Pancreas (tissue), 10 donors: ENCODE results near the gene WARS2. TPM values are rescaled to one million over a fixed set of nuclear protein-coding genes. Genes with fewer than 3 reads are reported as not detected.

ENCODE experiments used
- ATAC-seq, 4 donors: fragments of 200-7000 bp; cut with Tn5 transposase; one replicate each; pipeline versions ENCODE4 v1.8.0 to v1.9.1; 2020; ENCODE audit warnings: mild to moderate bottlenecking in 4 of 4, moderate library complexity in 4 of 4
- DNase-seq, 6 donors: peaks; one replicate each; pipeline ENCODE4 v3.0.0-alpha.2; 2020
- FAIRE-seq: peaks from 2 replicates; lab custom pipeline; 2012; peaks lifted over from hg19 to GRCh38; lab: Jason Lieb, UNC
- H3K27ac ChIP-seq, 4 donors: fragments of 200-600 bp; sonication (generic); 1 replicate in 3 of 4; 2 replicates in 1 of 4; pipeline versions ENCODE4 v1.5.0 to v1.8.0; 2020
- H3K27me3 ChIP-seq, 4 donors: fragments of 200-600 bp; one replicate each; pipeline ENCODE4 v1.8.0; 2021
- H3K36me3 ChIP-seq, 3 donors: fragments of 200-600 bp; sonication (generic) in 1 of 3; one replicate each; pipeline versions ENCODE4 v1.5.0 to v1.8.0; 2020 to 2021
- H3K4me1 ChIP-seq, 3 donors: fragments of 200-600 bp; one replicate each; pipeline ENCODE4 v1.8.0; 2021
- H3K4me3 ChIP-seq, 4 donors: fragments of 200-600 bp; sonication (generic) in 2 of 4; one replicate each; pipeline versions ENCODE4 v1.5.0 to v1.8.0; 2020 to 2021
- H3K9me3 ChIP-seq, 4 donors: fragments of 200-600 bp; one replicate each; pipeline ENCODE4 v1.8.0; 2021
- WGBS, 2 donors: extraction: QIAGEN DNeasy Blood & Tissue Kit; methylation state at CpG; one replicate each; pipeline ENCODE4 v1.1.7; 2013; 5-methylcytosine and 5-hydroxymethylcytosine counted together
- intact Hi-C, 3 donors: fragments of 100-400 bp; cut with DNase I; formaldehyde crosslinking; loops; one replicate each; pipeline versions ENCODE4 v1.11.1 to v1.14.2; 2022
- polyA plus RNA-seq, 2 donors: library from polyadenylated mRNA; stranded (reverse); fragments of 200-250 nt; gene quantifications; one replicate each; pipeline ENCODE4 v1.2.3, GENCODE V29; 2013
- total RNA-seq, 6 donors: library from RNA; stranded (reverse); fragmentation: NEBNext Ultra II Directional in 4 of 6; extraction: Animal tissue kit (Norgen Biotek cat#: 25700) in 4 of 6; gene quantifications; one replicate each; pipeline versions ENCODE4 v1.2.1 to v1.2.4, GENCODE V29; 2021 to 2023
- TF ChIP-seq, protein P1 (sequence below), 4 donors: fragments of 200-600 bp; sonication (generic) in 3 of 4; IDR thresholded peaks; one replicate each; pipeline versions ENCODE4 v1.5.0 to v1.8.0; 2021; ENCODE audit warnings: antibody characterized with exemption in 4 of 4
- donor health status: healthy with polysubstance abuse.
- donor health status: DM: no; HTN: no; CAD: no; lungs with moderate emphysema.
- donor health status: DM: no; HTN: no; CAD: no.
- donor health status: control.
- donor health status: control.
- donor health status: Bipolar disorder and iron deficiency.
- donor health status: DM: yes; HTN: yes; CAD: no.
- donor health status: DM: no; HTN: no; CAD: no.
- donor health status: DM: no; HTN: no; CAD: no.
- donor health status: DM: yes; HTN: yes; CAD: no.

Gene WARS2
- total and polyA plus RNA-seq, 8 donors, result 3.4 to 14.0 (median 9.4) TPM

- H3K9me3 ChIP-seq, result no peaks in the 10 kb centered on the region
- H3K4me1 ChIP-seq, result peaks cover 0 to 15% (median 7%) of the 10 kb centered on the region in 3 donors
- WGBS, 2 donors, result 90 to 93% methylated on average over 2 of the region's 2 CpGs
- ATAC-seq (no peak), DNase-seq (no peak), FAIRE-seq (no peak)
- peaks cover 0 to 18% (median 8%) of the 10 kb centered on the region in 4 donors for H3K27me3 ChIP-seq
- H3K36me3 ChIP-seq, result no peaks in the 10 kb centered on the region
- intact Hi-C loops, result no loop called here
- H3K27ac ChIP-seq, result no peak overlapping the region
- TF ChIP-seq, protein P1, sequence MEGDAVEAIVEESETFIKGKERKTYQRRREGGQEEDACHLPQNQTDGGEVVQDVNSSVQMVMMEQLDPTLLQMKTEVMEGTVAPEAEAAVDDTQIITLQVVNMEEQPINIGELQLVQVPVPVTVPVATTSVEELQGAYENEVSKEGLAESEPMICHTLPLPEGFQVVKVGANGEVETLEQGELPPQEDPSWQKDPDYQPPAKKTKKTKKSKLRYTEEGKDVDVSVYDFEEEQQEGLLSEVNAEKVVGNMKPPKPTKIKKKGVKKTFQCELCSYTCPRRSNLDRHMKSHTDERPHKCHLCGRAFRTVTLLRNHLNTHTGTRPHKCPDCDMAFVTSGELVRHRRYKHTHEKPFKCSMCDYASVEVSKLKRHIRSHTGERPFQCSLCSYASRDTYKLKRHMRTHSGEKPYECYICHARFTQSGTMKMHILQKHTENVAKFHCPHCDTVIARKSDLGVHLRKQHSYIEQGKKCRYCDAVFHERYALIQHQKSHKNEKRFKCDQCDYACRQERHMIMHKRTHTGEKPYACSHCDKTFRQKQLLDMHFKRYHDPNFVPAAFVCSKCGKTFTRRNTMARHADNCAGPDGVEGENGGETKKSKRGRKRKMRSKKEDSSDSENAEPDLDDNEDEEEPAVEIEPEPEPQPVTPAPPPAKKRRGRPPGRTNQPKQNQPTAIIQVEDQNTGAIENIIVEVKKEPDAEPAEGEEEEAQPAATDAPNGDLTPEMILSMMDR (IDR thresholded peaks at IDR 0.05), result no peak
- H3K4me3 ChIP-seq, result no peak overlapping the region
Observed at GRCh38 chr1:119011116-119011515, 129.3 kb downstream of the WARS2 start.

DNA sequence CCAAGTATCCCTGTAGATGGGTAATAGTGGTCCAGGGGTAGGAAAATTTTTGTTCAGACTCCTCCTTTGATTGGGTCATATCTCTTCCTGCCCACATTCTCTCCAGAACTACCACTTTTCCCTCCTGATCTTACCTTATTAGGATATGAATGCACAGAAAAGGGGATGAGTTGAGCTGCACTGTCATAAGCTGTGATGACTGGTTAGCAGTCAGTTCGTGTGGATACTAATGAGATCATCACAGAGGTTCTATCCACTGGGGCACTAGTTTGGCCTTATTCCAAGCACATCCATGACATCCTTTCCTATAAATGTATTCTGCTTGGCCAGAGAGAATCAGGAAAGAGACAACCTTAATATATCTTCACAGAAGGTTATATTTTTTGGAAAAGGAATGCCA is 130.3 kb downstream of the WARS2 start:
- Histone ChIP-seq H3K36me3 (no peaks in the 10 kb centered on the region), H3K4me3 (no peak overlapping the region), H3K27me3 (peaks cover 0 to 28% (median 11%) of the 10 kb centered on the region in 4 donors), H3K4me1 (peaks cover 0 to 15% (median 7%) of the 10 kb centered on the region in 3 donors), H3K27ac (no peak overlapping the region), H3K9me3 (no peaks in the 10 kb centered on the region)
- intact Hi-C loops, result no loop called here
- ATAC-seq (no peak), FAIRE-seq (no peak), DNase-seq (no peak)
- WGBS, 2 donors, result 50 to 54% methylated on average over 1 of the region's 1 CpG
- TF ChIP-seq, protein P1 (IDR thresholded peaks at IDR 0.05), result no peak

GRCh38 chr1:119009312-119009655 is 131.2 kb downstream of the WARS2 start:
- ATAC-seq, result no peak
- WGBS, 2 donors, result 15 to 18% methylated on average over 2 of the region's 2 CpGs
- Histone ChIP-seq H3K4me3 (no peak overlapping the region), H3K4me1 (peaks cover 0 to 15% (median 7%) of the 10 kb centered on the region in 3 donors), H3K9me3 (no peaks in the 10 kb centered on the region), H3K27me3 (peaks cover 0 to 32% (median 11%) of the 10 kb centered on the region in 4 donors), H3K36me3 (no peaks in the 10 kb centered on the region), H3K27ac (no peak overlapping the region)
- TF ChIP-seq, protein P1 (IDR thresholded peaks at IDR 0.05), result no peak
- no peak for DNase-seq
- intact Hi-C loops, result loop anchor here in 1 of 3 donors (10.0 kb wide), 1 partner anchor 854 kb away; no protein-coding TSS in a partner anchor
- FAIRE-seq, result no peak

- peak; percentile 70 to 90 (median 84) for ATAC-seq
- H3K9me3 ChIP-seq, result no peaks in the 10 kb centered on the region
- TF ChIP-seq, protein P1 (IDR thresholded peaks at IDR 0.05), result peak; percentile 22 to 50 (median 37)
- H3K4me3 ChIP-seq, result peak overlapping the region in 2 of 4 donors; percentile 12 to 35
- peak; percentile 13 for FAIRE-seq
- no peak overlapping the region for H3K27ac ChIP-seq
- 5 to 8% methylated on average over 22 of the region's 22 CpGs for WGBS, 2 donors
- H3K36me3 ChIP-seq, result no peaks in the 10 kb centered on the region
- peaks cover 0 to 38% (median 11%) of the 10 kb centered on the region in 4 donors for H3K27me3 ChIP-seq
- peaks cover 0 to 15% (median 7%) of the 10 kb centered on the region in 3 donors for H3K4me1 ChIP-seq
- DNase-seq, result peak in 2 of 6 donors; percentile 24 to 52
- intact Hi-C loops, result loop anchor here in 1 of 3 donors (10.0 kb wide), 1 partner anchor 854 kb away; no protein-coding TSS in a partner anchor
Observed at GRCh38 chr1:119008483-119009311, 131.8 kb downstream of the WARS2 start.
